RWPE2 (cell line): Measurements from ENCODE around the gene NIN.

Source experiments
- ATAC-seq: fragments of 200-7000 bp; cut with Tn5 transposase; 3 replicates; pipeline ENCODE4 v1.9.1; 2021; ENCODE audit warnings: low read depth
- DNase-seq: peaks from one replicate; pipeline ENCODE4 v3.0.0-alpha.2; 2020; ENCODE audit warnings: low spot score
- H3K27ac ChIP-seq: fragments of 450-650 bp; 2 replicates; pipeline ENCODE4 v1.5.1; 2017; ENCODE audit warnings: mild to moderate bottlenecking; ENCODE audit not compliant: poor library complexity, severe bottlenecking
- H3K27me3 ChIP-seq: fragments of 250-450 bp; sonication (Bioruptor Pico); 2 replicates; pipeline ENCODE4 v1.5.1; 2021; ENCODE audit warnings: mild to moderate bottlenecking, moderate library complexity; ENCODE audit not compliant: insufficient read depth, poor library complexity, severe bottlenecking
- H3K36me3 ChIP-seq: fragments of 250-450 bp; sonication (Bioruptor Pico); 2 replicates; pipeline ENCODE4 v1.5.1; 2020; ENCODE audit warnings: low read depth, mild to moderate bottlenecking, moderate library complexity
- H3K4me1 ChIP-seq: fragments of 250-450 bp; sonication (Bioruptor Pico); 2 replicates; pipeline ENCODE4 v1.5.1; 2021; ENCODE audit warnings: mild to moderate bottlenecking, moderate library complexity; ENCODE audit not compliant: insufficient read depth, poor library complexity, severe bottlenecking
- H3K4me3 ChIP-seq: fragments of 250-450 bp; sonication (Bioruptor Pico); 2 replicates; pipeline ENCODE4 v1.5.1; 2021; ENCODE audit warnings: mild to moderate bottlenecking, moderate library complexity; ENCODE audit not compliant: severe bottlenecking
- H3K9me3 ChIP-seq: fragments of 250-450 bp; sonication (Bioruptor Pico); 2 replicates; pipeline ENCODE4 v1.5.1; 2021; ENCODE audit warnings: mild to moderate bottlenecking, moderate library complexity; ENCODE audit not compliant: severe bottlenecking
- CTCF ChIP-seq: fragments of 450-650 bp; IDR thresholded peaks from one replicate; pipeline ENCODE4 v1.5.1; 2017; ENCODE audit warnings: mild to moderate bottlenecking, moderate library complexity; ENCODE audit not compliant: poor library complexity, severe bottlenecking

Gene NIN

GRCh38 chr14:50813544-50813863 is 17.5 kb downstream of the NIN start:
- no peak for TF ChIP-seq CTCF
- H3K27me3 ChIP-seq: no peaks in the 10 kb centered on the region
- no peak for DNase-seq
- H3K4me1 ChIP-seq: no peaks in the 10 kb centered on the region
- no peak overlapping the region for H3K27ac ChIP-seq
- no peak overlapping the region for H3K4me3 ChIP-seq
- peaks cover 5% of the 10 kb centered on the region; the same call in 1 of the 2 replicates for H3K36me3 ChIP-seq
- H3K9me3 ChIP-seq: peaks cover 2% of the 10 kb centered on the region
- ATAC-seq: no peak

- Histone ChIP-seq H3K4me3 (no peak overlapping the region), H3K36me3 (peaks cover 5% of the 10 kb centered on the region; the same call in 1 of the 2 replicates)
Observed at GRCh38 chr14:50812856-50813543, 18.0 kb downstream of the NIN start.

GRCh38 chr14:50812180-50812579 is 18.8 kb downstream of the NIN start:
- DNase-seq (no peak), ATAC-seq (no peak)
- H3K4me3 ChIP-seq: no peak overlapping the region
- H3K4me1 ChIP-seq: no peaks in the 10 kb centered on the region
- peaks cover 5% of the 10 kb centered on the region; the same call in 1 of the 2 replicates for H3K36me3 ChIP-seq
- no peak for TF ChIP-seq CTCF
- H3K9me3 ChIP-seq: peaks cover 2% of the 10 kb centered on the region
- no peaks in the 10 kb centered on the region for H3K27me3 ChIP-seq
- no peak overlapping the region for H3K27ac ChIP-seq

More at GRCh38 chr14:50812856-50813543, 18.0 kb downstream of the NIN start:
- ATAC-seq (no peak), DNase-seq (no peak)
- H3K9me3 ChIP-seq: peaks cover 2% of the 10 kb centered on the region
- no peak overlapping the region for H3K27ac ChIP-seq
- H3K4me1 ChIP-seq: no peaks in the 10 kb centered on the region
- TF ChIP-seq CTCF: no peak
- H3K27me3 ChIP-seq: no peaks in the 10 kb centered on the region

- ATAC-seq (no peak), DNase-seq (no peak)
- Histone ChIP-seq H3K27me3 (no peaks in the 10 kb centered on the region), H3K36me3 (peaks cover 7% of the 10 kb centered on the region), H3K9me3 (no peaks in the 10 kb centered on the region), H3K4me3 (no peak overlapping the region), H3K27ac (no peak overlapping the region), H3K4me1 (no peaks in the 10 kb centered on the region)
- no peak for TF ChIP-seq CTCF
Observed at GRCh38 chr14:50808053-50808452, 22.9 kb downstream of the NIN start.

GRCh38 chr14:50806241-50806933 is 24.6 kb downstream of the NIN start:
- H3K27me3 ChIP-seq: no peaks in the 10 kb centered on the region
- TF ChIP-seq CTCF: no peak
- H3K4me1 ChIP-seq: peaks cover 9% of the 10 kb centered on the region
- ATAC-seq: no peak
- no peaks in the 10 kb centered on the region for H3K9me3 ChIP-seq
- DNase-seq: no peak
- peaks cover 9% of the 10 kb centered on the region for H3K36me3 ChIP-seq
- no peak overlapping the region for H3K4me3 ChIP-seq
- H3K27ac ChIP-seq: no peak overlapping the region
